Neural cell (in vitro differentiated cells): Measurements from ENCODE around the gene ERBB4. TPM values are rescaled to one million over a fixed set of nuclear protein-coding genes. Genes with fewer than 3 reads are reported as not detected.

Experiments
- H2AFZ ChIP-seq: fragments of 200-600, 300-800 bp; sonication (generic), shearing (Covaris generic); 2 replicates; pipeline ENCODE4 v1.6.0; 2014; ENCODE audit warnings: low read depth, mild to moderate bottlenecking, antibody characterized with exemption, low read length, moderate library complexity
- H3F3A ChIP-seq: fragments of 200-600 bp; shearing (Covaris generic); 2 replicates; pipeline ENCODE4 v1.6.1; 2016; ENCODE audit warnings: mild to moderate bottlenecking, moderate library complexity, mixed read lengths, antibody characterized with exemption, low read length; ENCODE audit not compliant: insufficient read depth, poor library complexity, severe bottlenecking
- H3K27ac ChIP-seq: fragments of 200-600, 300-800 bp; sonication (generic), shearing (Covaris generic); 2 replicates; pipeline ENCODE4 v1.5.1; 2014; ENCODE audit warnings: mild to moderate bottlenecking, low read length, moderate library complexity
- H3K27me3 ChIP-seq: fragments of 300-800, 200-600 bp; sonication (generic), shearing (Covaris generic); 2 replicates; pipeline ENCODE4 v1.6.0; 2014; ENCODE audit warnings: mild to moderate bottlenecking, low read depth, low read length, moderate library complexity; ENCODE audit not compliant: insufficient read depth
- H3K36me3 ChIP-seq: fragments of 300-800, 200-600 bp; sonication (generic), shearing (Covaris generic); 2 replicates; pipeline ENCODE4 v1.5.1; 2014; ENCODE audit warnings: mild to moderate bottlenecking, antibody characterized with exemption, low read length, moderate library complexity; ENCODE audit not compliant: insufficient read depth
- H3K4me2 ChIP-seq: fragments of 300-800, 200-600 bp; sonication (generic), shearing (Covaris generic); 2 replicates; pipeline ENCODE4 v1.6.0; 2014; ENCODE audit warnings: mild to moderate bottlenecking, low read length
- H3K4me3 ChIP-seq: fragments of 300-800, 200-600 bp; sonication (generic), shearing (Covaris generic); 2 replicates; pipeline ENCODE4 v1.5.1; 2014; ENCODE audit warnings: mild to moderate bottlenecking, low read length, moderate library complexity
- H3K79me2 ChIP-seq: fragments of 200-600 bp; shearing (Covaris generic); replicated peaks from 2 replicates; pipeline ENCODE4 v1.6.0; 2014; ENCODE audit warnings: mild to moderate bottlenecking, low read length, moderate library complexity; ENCODE audit not compliant: insufficient read depth
- H3K9ac ChIP-seq: fragments of 300-800, 200-600 bp; sonication (generic), shearing (Covaris generic); 2 replicates; pipeline ENCODE4 v1.6.1; 2016; ENCODE audit warnings: mild to moderate bottlenecking, low read length, mixed read lengths
- H3K9me2 ChIP-seq: fragments of 200-600 bp; shearing (Covaris generic); 2 replicates; pipeline ENCODE4 v1.6.1; 2016; ENCODE audit warnings: mild to moderate bottlenecking, low read length, mixed read lengths; ENCODE audit not compliant: insufficient read depth
- H3K9me3 ChIP-seq: fragments of 200-600, 300-800 bp; sonication (generic), shearing (Covaris generic); 2 replicates; pipeline ENCODE4 v1.6.1; 2016; ENCODE audit warnings: mild to moderate bottlenecking, mixed run types, low read length, moderate library complexity, mixed read lengths
- H4K20me1 ChIP-seq: fragments of 200-600 bp; shearing (Covaris generic); 2 replicates; pipeline ENCODE4 v1.6.1; 2016; ENCODE audit warnings: mild to moderate bottlenecking, mixed run types; ENCODE audit not compliant: insufficient read depth
- EP300 ChIP-seq: fragments of 450-650 bp; conservative IDR thresholded peaks from 2 replicates; pipeline ENCODE4 v1.6.1; 2014; ENCODE audit warnings: antibody characterized with exemption, mild to moderate bottlenecking, moderate library complexity; ENCODE audit not compliant: poor library complexity, severe bottlenecking
- EZH2 ChIP-seq: fragments of 200-600, 300-800 bp; shearing (Covaris generic), sonication (generic); IDR thresholded peaks from 2 replicates; pipeline ENCODE4 v1.6.1; 2014; ENCODE audit warnings: antibody characterized with exemption, low read length, borderline replicate concordance, mild to moderate bottlenecking; ENCODE audit not compliant: insufficient read depth, poor library complexity, severe bottlenecking
- MXI1 ChIP-seq: fragments of 450-650 bp; conservative IDR thresholded peaks from 2 replicates; pipeline ENCODE4 v1.6.1; 2014; ENCODE audit warnings: antibody characterized with exemption, mild to moderate bottlenecking; ENCODE audit not compliant: poor library complexity, severe bottlenecking
- POLR2AphosphoS5 ChIP-seq: IDR thresholded peaks from 2 replicates; pipeline ENCODE4 v1.6.1; 2012
- RAD21 ChIP-seq: fragments of 450-650 bp; conservative IDR thresholded peaks from 2 replicates; pipeline ENCODE4 v1.6.1; 2014; ENCODE audit warnings: antibody characterized with exemption, mild to moderate bottlenecking, moderate library complexity
- SMC3 ChIP-seq: fragments of 450-650 bp; conservative IDR thresholded peaks from 2 replicates; pipeline ENCODE4 v1.6.1; 2014; ENCODE audit warnings: antibody characterized with exemption, mild to moderate bottlenecking, moderate library complexity; ENCODE audit not compliant: poor library complexity
- TAF1 ChIP-seq: IDR thresholded peaks from 2 replicates; pipeline ENCODE4 v1.6.1; 2012; ENCODE audit warnings: low read depth
- polyA plus RNA-seq: library from polyadenylated mRNA; depleted of rRNA; stranded (reverse); fragments of >200 nt; gene quantifications from 2 replicates; pipeline ENCODE4 v1.2.3, GENCODE V29; 2014
- TF ChIP-seq, protein P1 (sequence below): fragments of 450-650 bp; IDR thresholded peaks from 2 replicates; pipeline ENCODE4 v1.5.1; 2014; ENCODE audit warnings: antibody characterized with exemption, mild to moderate bottlenecking, moderate library complexity; ENCODE audit not compliant: poor library complexity, severe bottlenecking
- TF ChIP-seq, protein P2 (sequence below): IDR thresholded peaks from 2 replicates; pipeline ENCODE4 v1.6.1; 2012; ENCODE audit warnings: borderline replicate concordance

The ERBB4 gene
- polyA plus RNA-seq, 1 donor from 2014 or later, result 0.69 TPM

DNA sequence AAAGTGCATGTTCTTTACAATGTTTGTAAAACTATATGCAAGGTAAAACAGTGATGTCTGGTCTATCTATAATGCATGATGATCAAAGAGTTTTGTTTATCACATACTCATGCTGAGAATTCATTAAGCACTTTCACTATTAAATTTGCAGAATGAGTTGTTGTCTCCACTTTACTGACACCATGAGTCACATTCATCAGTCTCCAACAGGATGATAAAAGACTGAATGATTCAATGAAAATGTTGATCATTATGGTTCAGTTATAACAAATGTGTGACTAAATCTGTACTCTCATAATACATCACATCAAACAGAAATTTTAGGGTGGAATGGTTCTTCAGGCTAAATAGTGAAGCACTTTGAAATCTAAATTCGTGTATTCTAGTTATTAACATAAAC lies 129.0 kb downstream of the ERBB4 start:
- Histone ChIP-seq H3K9me2 (no peaks in the 10 kb centered on the region), H3K9me3 (no peaks in the 10 kb centered on the region), H4K20me1 (no peaks in the 10 kb centered on the region), H3K4me2 (no peak overlapping the region), H3K27ac (no peak overlapping the region), H3K9ac (no peak overlapping the region), H3K36me3 (no peaks in the 10 kb centered on the region), H2AFZ (no peak overlapping the region), H3K79me2 (no peaks in the 10 kb centered on the region), H3K27me3 (no peaks in the 10 kb centered on the region), H3F3A (no peaks in the 10 kb centered on the region), H3K4me3 (no peak overlapping the region)
- TF ChIP-seq TAF1, result no peak
- TF ChIP-seq RAD21, result no peak
- no peak for TF ChIP-seq POLR2AphosphoS5
- TF ChIP-seq, protein P1, sequence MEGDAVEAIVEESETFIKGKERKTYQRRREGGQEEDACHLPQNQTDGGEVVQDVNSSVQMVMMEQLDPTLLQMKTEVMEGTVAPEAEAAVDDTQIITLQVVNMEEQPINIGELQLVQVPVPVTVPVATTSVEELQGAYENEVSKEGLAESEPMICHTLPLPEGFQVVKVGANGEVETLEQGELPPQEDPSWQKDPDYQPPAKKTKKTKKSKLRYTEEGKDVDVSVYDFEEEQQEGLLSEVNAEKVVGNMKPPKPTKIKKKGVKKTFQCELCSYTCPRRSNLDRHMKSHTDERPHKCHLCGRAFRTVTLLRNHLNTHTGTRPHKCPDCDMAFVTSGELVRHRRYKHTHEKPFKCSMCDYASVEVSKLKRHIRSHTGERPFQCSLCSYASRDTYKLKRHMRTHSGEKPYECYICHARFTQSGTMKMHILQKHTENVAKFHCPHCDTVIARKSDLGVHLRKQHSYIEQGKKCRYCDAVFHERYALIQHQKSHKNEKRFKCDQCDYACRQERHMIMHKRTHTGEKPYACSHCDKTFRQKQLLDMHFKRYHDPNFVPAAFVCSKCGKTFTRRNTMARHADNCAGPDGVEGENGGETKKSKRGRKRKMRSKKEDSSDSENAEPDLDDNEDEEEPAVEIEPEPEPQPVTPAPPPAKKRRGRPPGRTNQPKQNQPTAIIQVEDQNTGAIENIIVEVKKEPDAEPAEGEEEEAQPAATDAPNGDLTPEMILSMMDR, result no peak
- TF ChIP-seq, protein P2, sequence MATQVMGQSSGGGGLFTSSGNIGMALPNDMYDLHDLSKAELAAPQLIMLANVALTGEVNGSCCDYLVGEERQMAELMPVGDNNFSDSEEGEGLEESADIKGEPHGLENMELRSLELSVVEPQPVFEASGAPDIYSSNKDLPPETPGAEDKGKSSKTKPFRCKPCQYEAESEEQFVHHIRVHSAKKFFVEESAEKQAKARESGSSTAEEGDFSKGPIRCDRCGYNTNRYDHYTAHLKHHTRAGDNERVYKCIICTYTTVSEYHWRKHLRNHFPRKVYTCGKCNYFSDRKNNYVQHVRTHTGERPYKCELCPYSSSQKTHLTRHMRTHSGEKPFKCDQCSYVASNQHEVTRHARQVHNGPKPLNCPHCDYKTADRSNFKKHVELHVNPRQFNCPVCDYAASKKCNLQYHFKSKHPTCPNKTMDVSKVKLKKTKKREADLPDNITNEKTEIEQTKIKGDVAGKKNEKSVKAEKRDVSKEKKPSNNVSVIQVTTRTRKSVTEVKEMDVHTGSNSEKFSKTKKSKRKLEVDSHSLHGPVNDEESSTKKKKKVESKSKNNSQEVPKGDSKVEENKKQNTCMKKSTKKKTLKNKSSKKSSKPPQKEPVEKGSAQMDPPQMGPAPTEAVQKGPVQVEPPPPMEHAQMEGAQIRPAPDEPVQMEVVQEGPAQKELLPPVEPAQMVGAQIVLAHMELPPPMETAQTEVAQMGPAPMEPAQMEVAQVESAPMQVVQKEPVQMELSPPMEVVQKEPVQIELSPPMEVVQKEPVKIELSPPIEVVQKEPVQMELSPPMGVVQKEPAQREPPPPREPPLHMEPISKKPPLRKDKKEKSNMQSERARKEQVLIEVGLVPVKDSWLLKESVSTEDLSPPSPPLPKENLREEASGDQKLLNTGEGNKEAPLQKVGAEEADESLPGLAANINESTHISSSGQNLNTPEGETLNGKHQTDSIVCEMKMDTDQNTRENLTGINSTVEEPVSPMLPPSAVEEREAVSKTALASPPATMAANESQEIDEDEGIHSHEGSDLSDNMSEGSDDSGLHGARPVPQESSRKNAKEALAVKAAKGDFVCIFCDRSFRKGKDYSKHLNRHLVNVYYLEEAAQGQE, result no peak
- TF ChIP-seq EP300, result no peak
- no peak for TF ChIP-seq EZH2

DNA sequence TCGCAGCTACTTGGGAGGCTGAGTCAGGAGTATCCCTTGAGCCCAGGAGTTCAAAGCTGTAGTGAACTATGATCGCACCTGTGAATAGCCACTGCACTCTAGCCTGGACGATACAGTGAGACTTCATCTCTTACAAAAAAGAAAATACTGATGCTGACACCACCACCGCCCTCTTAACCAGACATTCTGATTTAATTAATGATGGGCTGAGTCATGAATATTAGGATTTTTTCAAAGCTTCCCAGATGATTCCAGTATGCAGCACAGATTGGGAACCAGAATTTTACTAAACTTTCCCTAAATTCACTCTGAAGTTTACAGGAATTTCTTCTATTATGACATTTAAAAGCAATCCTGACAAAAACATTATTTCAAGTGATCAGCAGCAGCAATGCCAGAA lies 130.1 kb downstream of the ERBB4 start:
- no peaks in the 10 kb centered on the region for H4K20me1 ChIP-seq
- H3K9me2 ChIP-seq, result no peaks in the 10 kb centered on the region
- H3F3A ChIP-seq, result no peaks in the 10 kb centered on the region
- no peak overlapping the region for H2AFZ ChIP-seq
- H3K79me2 ChIP-seq, result no peaks in the 10 kb centered on the region
- no peak overlapping the region for H3K9ac ChIP-seq
- H3K4me3 ChIP-seq, result no peak overlapping the region
- no peaks in the 10 kb centered on the region for H3K9me3 ChIP-seq
- H3K4me2 ChIP-seq, result no peak overlapping the region
- TF ChIP-seq SMC3 (no peak), EP300 (no peak), TAF1 (no peak), MXI1 (no peak), RAD21 (no peak), EZH2 (no peak), POLR2AphosphoS5 (no peak)
- TF ChIP-seq, protein P1, result no peak
- TF ChIP-seq, protein P2, result no peak
- H3K36me3 ChIP-seq, result no peaks in the 10 kb centered on the region
- no peaks in the 10 kb centered on the region for H3K27me3 ChIP-seq
- no peak overlapping the region for H3K27ac ChIP-seq
